ENCODE data around the gene LIPT2. TPM values are rescaled to one million over a fixed set of nuclear protein-coding genes. Genes with fewer than 3 reads are reported as not detected.
A peak's percentile ranks its signal among the peaks of the same experiment; 100 is the strongest.
"Not testable (repeated sequence)": the region's sequence is repeated elsewhere in the genome, so short reads cannot be mapped to it uniquely, and the experiment has no call there.

The LIPT2 gene
- 2.6 and 5.1 TPM in 2 replicates for total RNA-seq (2014; rRNA removed; shearing (Covaris generic))

- H3K27me3 ChIP-seq = no peaks in the 10 kb centered on the region
- peak within 1 kb of the TSS; percentile 93 for H3K4me3 ChIP-seq
- H3K27ac ChIP-seq = peak within 1 kb of the TSS; percentile 86
- H3K9me3 ChIP-seq (replicated peaks) = no peaks in the 10 kb centered on the region; the same call in 1 of the 2 replicates
- no peaks in the 10 kb centered on the region for H3K36me3 ChIP-seq
- H3K4me1 ChIP-seq = peaks cover 7% of the 10 kb centered on the region
- DNase-seq = peak; percentile 97 to 98
Measured at GRCh38 chr11:74492974-74493790, at the start of gene LIPT2. Gene LIPT2 (minus strand): TSS chr11:74493724. CDS start chr11:74493703, 21 bp downstream.

DNA sequence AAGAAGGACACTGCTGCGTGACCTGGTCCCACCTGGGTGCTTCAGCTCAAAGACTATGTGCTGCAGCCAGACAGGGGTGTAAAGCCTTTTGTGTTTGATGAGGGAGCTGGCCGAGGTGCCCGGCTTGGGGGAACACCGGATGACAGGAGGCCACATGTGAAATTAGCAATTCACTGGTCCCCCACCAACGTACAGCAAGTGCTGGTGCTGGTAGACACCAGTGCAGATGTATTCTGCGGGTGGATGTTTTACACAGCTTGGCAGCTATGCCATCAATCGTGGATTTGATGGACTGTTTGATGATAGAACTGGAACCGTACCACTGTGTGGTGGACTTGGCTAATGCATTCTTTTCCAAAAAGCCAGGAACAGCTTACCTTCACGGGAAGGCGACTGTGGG, 47.9 kb upstream of the LIPT2 start:
- Histone ChIP-seq H3K36me3 (no peaks in the 10 kb centered on the region), H3K4me1 (no peaks in the 10 kb centered on the region), H3K27me3 (no peaks in the 10 kb centered on the region), H3K4me3 (no peak overlapping the region), H3K27ac (no peak overlapping the region), H3K9me3 (replicated peaks) (no peaks in the 10 kb centered on the region)
- DNase-seq = no peak

DNA sequence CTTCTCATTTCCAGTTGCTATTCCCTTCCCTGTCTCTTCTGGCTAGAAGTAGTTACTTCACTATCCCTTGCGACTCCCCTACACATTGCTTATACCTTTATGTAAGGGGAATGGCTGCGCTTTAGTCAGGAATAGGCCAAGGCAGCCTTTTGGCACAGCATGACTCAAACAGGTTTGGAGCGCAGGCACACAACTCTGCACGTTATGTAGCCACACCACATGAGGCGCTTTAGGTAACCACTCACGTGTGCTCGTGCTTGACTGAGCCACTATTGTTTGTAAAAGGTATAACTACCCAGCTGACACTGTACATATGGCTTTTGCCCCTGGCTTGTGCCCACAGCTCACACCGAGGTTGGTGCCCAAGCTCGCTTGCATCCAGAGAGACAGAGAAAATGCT, 46.7 kb upstream of the LIPT2 start:
- no peak for DNase-seq
- no peak overlapping the region for H3K4me3 ChIP-seq
- H3K27ac ChIP-seq = no peak overlapping the region
- H3K27me3 ChIP-seq = no peaks in the 10 kb centered on the region
- no peaks in the 10 kb centered on the region for H3K9me3 ChIP-seq (replicated peaks)
- H3K4me1 ChIP-seq = no peaks in the 10 kb centered on the region
- H3K36me3 ChIP-seq = no peaks in the 10 kb centered on the region

GRCh38 chr11:74538680-74539079, 45.2 kb upstream of the LIPT2 start:
- Histone ChIP-seq H3K36me3 (no peaks in the 10 kb centered on the region), H3K4me1 (no peaks in the 10 kb centered on the region), H3K4me3 (no peak overlapping the region), H3K27me3 (no peaks in the 10 kb centered on the region), H3K9me3 (replicated peaks) (no peaks in the 10 kb centered on the region), H3K27ac (no peak overlapping the region)
- DNase-seq = no peak

DNA sequence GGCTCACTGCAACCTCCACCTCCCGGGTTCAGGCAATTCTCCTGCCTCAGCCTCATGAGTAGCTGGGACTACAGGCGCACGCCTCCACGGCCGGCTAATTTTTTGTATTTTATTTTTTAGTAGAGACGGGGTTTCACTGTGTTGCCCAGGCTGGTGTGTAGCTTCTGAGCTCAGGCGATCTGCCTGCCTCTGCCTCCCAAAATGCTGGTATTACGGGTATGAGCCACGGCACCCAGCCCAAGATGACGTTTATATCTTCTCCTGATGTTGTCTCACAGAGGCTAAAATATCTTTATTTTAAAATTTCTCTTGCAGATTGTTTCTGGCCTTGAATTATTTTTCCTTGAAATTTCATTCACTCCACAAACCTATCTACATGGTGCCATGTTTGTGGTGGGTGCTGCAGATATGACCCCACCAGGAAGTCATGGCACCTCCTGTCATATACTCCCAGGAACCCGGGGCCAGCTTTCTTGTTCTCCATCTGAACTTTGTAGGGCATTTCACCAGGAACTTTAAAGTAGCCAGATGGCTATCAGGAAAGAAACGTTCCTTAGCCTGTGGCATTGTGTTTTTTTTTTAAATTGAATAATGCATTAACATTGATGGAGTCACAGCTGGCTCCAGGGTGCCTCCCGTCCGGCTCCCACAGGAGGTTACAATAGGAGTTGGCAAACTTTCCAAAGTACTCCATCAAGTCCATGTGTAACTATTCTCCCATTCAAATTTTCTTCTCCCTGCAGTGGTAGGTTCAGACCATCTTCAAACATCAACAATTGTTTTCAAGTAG, 42.0 kb upstream of the LIPT2 start:
- Histone ChIP-seq H3K4me3 (no peak overlapping the region), H3K27ac (no peak overlapping the region)
- DNase-seq = no peak

DNA sequence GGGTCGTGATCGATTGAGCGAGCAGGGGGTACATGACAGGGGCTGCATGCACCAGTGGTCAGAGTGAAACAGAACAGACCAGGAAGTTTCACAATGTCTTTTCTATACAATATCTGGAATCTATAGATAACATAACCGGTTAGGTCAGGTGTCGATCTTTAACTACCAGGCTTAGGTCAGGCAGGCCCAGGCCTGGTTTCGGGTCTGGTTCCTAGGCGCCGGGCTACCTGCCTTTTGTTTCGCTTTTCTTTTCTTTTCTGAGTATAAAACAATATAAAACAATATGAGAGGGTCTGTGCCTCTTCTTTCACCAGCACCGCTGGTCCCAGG, 41.4 kb upstream of the LIPT2 start:
- H3K27me3 ChIP-seq; H3K9me3 ChIP-seq (replicated peaks); H3K4me1 ChIP-seq; H3K4me3 ChIP-seq; H3K36me3 ChIP-seq; DNase-seq; H3K27ac ChIP-seq: not testable (repeated sequence)

More for the DNA sequence above, 42.0 kb upstream of the LIPT2 start:
- H3K9me3 ChIP-seq (replicated peaks) = no peaks in the 10 kb centered on the region; the same call in 1 of the 2 replicates
- no peaks in the 10 kb centered on the region for H3K36me3 ChIP-seq
- H3K4me1 ChIP-seq = no peaks in the 10 kb centered on the region
- H3K27me3 ChIP-seq = no peaks in the 10 kb centered on the region; the same call in 1 of the 2 replicates

- Histone ChIP-seq H3K27ac (no peak overlapping the region), H3K9me3 (replicated peaks) (no peaks in the 10 kb centered on the region; the same call in 1 of the 2 replicates), H3K4me1 (no peaks in the 10 kb centered on the region), H3K4me3 (no peak overlapping the region), H3K27me3 (no peaks in the 10 kb centered on the region; the same call in 1 of the 2 replicates), H3K36me3 (no peaks in the 10 kb centered on the region)
- no peak for DNase-seq
Measured at GRCh38 chr11:74534216-74534945, 40.9 kb upstream of the LIPT2 start.

DNA sequence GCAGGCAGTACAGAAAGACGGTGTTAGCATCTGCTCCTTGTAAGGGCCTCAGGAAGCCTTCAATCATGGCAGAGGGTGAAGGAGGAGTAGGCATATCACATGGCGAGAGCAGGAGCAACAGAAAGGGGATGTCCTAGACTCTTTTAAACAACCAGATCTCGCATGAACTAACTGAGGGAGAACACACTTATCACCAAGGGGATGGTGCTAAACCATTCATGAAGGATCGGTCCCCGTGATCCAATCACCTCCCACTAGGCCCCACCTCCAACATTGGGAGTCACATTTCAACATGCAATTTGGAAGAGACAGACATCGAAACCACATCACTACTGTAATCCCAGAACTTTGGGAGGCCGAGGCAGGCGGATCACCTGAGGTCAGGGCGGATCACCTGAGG, 39.9 kb upstream of the LIPT2 start:
- DNase-seq = no peak
- Histone ChIP-seq H3K36me3 (no peaks in the 10 kb centered on the region), H3K4me3 (no peak overlapping the region), H3K27ac (no peak overlapping the region), H3K4me1 (no peaks in the 10 kb centered on the region), H3K27me3 (no peaks in the 10 kb centered on the region; the same call in 1 of the 2 replicates), H3K9me3 (replicated peaks) (no peaks in the 10 kb centered on the region; the same call in 1 of the 2 replicates)

GRCh38 chr11:74532501-74533246, 39.1 kb upstream of the LIPT2 start:
- Histone ChIP-seq H3K27me3 (no peaks in the 10 kb centered on the region; the same call in 1 of the 2 replicates), H3K36me3 (no peaks in the 10 kb centered on the region), H3K4me1 (no peaks in the 10 kb centered on the region), H3K27ac (no peak overlapping the region), H3K4me3 (no peak overlapping the region), H3K9me3 (replicated peaks) (no peaks in the 10 kb centered on the region; the same call in 1 of the 2 replicates)
- DNase-seq = no peak

DNA sequence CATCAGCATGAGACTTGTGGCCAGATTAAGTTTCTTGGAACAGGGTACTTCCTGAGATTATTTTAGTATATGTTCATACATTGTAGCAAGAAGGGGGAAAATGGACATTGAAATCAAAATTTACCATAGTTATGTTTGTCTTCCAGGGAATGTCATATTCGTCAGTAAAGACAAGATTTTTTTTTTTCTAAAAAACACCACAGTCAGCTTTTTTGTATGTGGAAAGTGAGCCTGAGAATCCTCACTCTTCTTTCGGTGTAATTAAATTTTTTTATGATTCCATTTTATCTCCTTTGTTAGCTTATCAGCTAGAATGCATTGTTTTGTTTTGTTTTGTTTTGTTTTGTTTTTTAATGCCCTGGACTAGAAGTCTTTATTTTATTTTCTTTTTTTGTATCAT, 31.5 kb upstream of the LIPT2 start:
- Histone ChIP-seq H3K4me3 (no peak overlapping the region), H3K36me3 (no peaks in the 10 kb centered on the region)

DNA sequence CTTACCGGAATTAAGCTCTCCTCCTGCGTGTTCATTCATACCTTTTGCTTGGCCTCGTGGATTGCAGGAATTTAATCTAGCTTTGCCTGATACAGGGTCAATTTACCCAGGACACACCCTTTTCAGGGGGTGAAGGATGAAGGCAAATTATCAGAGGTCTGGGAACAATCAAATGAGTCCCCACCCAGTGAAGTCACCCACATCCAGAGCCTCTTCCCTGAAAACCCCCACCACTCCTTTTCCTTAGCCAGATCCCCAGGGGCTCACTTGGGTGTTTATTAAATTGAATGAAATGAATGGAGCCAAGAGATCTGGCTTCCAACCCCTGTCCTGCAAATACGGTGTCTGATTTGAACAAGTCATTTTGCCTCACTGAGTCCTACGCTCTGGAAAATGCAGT, 31.0 kb upstream of the LIPT2 start:
- Histone ChIP-seq H3K4me1 (no peaks in the 10 kb centered on the region), H3K36me3 (no peaks in the 10 kb centered on the region), H3K27me3 (no peaks in the 10 kb centered on the region), H3K9me3 (replicated peaks) (no peaks in the 10 kb centered on the region), H3K27ac (no peak overlapping the region), H3K4me3 (no peak overlapping the region)
- DNase-seq = no peak

More for the DNA sequence above, 31.5 kb upstream of the LIPT2 start:
- Histone ChIP-seq H3K27me3 (no peaks in the 10 kb centered on the region), H3K9me3 (replicated peaks) (no peaks in the 10 kb centered on the region), H3K27ac (no peak overlapping the region), H3K4me1 (no peaks in the 10 kb centered on the region)
- no peak for DNase-seq

GRCh38 chr11:74522776-74523175, 29.3 kb upstream of the LIPT2 start:
- no peak overlapping the region for H3K4me3 ChIP-seq
- no peaks in the 10 kb centered on the region for H3K9me3 ChIP-seq (replicated peaks)
- no peak overlapping the region for H3K27ac ChIP-seq
- H3K36me3 ChIP-seq = no peaks in the 10 kb centered on the region
- H3K27me3 ChIP-seq = no peaks in the 10 kb centered on the region
- no peak for DNase-seq
- H3K4me1 ChIP-seq = no peaks in the 10 kb centered on the region

DNA sequence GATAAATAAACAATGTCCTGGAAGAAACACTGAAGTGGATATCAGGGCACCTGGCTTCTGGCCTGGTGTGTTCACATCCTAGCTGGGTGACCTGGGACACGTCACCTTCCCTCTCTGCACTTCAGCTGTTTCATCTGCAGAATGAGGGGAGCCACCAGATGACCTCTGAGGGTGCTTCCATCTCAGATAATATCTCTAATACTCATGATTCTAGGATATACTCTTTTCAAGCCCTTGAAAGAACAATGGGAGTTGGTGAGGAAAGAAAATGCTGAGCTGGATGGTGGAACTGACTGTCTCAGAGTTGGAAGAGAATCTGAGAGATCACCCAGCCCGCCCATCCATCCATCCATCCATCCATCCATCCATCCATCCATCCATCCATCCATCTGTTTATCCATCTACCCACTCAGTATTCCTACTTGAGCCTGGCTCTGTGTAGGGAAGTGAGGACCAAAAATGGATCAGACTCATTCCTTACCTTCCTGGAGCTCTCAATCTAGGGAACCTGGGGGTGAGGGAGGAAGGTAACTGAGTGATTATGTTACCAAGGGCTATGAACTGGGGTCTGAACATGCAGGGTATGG, 28.2 kb upstream of the LIPT2 start:
- no peak overlapping the region for H3K27ac ChIP-seq
- no peaks in the 10 kb centered on the region for H3K27me3 ChIP-seq
- no peaks in the 10 kb centered on the region for H3K4me1 ChIP-seq
- H3K9me3 ChIP-seq (replicated peaks) = no peaks in the 10 kb centered on the region
- H3K36me3 ChIP-seq = no peaks in the 10 kb centered on the region
- H3K4me3 ChIP-seq = no peak overlapping the region
- DNase-seq = no peak

Data from SJCRH30 (cell line).